EH (cell line): ENCODE data around the gene HS3ST3B1.

Experiments used
- DNase-seq: peaks from one replicate; pipeline ENCODE4 v3.0.0-alpha.2; 2015; ENCODE audit warnings: low read depth

Gene HS3ST3B1

DNA sequence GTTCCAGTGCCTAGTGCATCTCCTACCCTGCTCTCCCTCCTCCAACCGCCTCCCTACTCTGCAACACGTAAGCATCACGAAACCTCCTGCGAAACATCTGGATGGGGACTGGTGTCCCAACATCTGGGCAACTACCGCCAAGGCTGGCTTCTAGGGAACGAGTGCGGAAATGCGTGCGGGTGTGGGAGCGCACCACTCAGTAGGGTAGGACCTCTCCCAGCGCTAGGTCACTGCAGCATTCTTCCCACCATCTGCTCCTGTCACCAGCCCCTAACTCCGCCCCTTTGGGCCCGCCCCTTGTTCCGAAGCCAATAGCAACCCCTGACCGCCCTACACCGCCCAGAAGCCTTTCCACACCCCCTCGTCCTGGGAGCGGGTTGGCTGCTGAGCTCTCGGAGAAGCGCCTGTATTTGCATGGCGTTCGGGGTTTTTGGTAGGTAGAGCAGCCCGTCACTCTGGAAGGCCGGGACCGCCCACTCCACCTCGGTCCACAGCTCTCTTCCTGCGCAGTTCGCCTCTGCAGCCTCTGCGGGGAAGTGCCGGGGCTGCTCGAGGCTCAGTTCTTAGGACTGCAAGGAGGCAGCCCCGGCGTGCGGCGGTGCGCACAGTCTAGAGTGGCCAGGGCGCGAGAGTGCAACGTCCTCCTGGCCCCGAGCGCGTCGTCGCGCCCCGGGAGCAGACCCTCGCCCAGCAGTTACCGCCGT is at the start of gene HS3ST3B1:
Gene HS3ST3B1, plus strand, starts transcription at position 507 of the 704 bp plus-strand sequence. CDS start 438 bp downstream, outside the sequence.
- peak; percentile 100 for DNase-seq

DNA sequence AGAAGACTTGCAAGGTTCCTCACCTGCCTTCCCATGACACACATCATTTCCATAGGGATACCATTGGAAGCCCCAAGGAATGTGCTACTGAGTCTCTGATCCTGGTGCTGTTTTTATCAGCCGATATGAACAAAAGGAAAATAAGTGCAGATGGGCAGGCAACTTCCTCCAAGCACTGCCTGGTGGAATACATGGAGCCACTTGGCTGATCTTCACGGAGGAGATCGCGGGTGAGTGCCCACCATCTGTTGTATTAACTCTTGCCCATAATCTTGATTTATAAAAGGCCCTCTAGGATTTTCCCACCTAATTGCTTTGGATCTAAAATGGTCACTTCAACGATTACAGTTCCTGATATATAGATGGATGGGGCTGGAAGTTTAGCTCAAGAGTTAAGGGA is 39.5 kb upstream of the HS3ST3B1 start:
- no peak for DNase-seq

DNA sequence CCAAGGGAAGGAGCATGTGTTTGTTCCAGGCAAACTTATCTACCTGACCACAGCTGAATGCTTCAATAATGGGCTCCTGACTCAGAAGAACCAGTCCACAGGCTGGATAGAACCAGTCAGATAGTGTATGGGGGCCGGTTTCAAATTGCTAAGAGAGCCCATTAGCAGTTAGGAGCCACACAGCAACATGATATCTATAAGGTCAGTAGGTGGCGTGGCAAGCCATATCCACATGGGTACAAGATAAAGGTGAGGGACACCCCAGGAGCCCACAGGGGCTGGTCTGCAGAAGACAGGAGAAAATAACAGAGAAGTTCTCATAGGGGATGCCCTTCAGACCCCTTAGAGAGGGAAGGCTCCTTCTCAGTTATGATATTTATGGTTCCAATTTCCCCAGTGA is 32.6 kb upstream of the HS3ST3B1 start:
- no peak for DNase-seq

DNA sequence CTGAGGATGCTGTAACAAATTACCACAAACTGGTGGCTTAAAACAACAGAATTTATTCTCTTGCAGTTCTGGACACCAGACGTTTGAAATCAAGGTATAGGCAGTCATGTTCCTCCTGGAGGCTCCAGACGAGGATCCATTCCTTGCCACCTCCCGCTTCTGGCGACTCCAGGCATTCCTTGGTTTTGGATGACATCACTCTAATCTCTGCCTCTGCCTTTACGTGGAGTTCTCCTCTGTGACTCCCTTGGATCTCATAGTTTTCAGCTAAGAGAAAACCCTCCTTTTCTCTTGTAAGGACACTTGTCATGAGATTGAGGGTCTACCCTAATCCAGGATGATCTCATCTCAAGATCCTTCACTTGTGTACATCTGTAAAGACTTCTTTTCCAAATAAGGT is 31.4 kb upstream of the HS3ST3B1 start:
- DNase-seq = no peak

DNA sequence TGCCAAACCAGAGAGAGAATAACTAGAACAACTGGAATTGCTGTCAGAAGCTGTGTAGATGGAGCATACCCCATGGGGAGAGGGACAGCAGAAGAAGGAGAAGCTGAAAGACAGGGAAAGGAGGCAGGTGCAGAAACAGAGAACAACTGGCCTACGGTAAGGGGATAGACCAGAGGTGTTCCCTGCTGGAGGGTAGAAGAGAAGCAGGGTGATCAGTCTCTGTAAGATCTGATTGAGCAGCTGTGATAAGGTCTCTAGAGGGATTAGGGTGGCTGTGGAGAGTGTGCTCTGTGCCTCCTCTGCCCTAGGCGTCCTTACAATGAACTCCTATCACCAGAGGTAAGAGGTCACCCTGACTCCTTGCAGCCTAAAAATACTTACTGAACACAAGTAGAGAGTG is 30.4 kb upstream of the HS3ST3B1 start:
- no peak for DNase-seq

GRCh38 chr17:14276535-14277250 is 24.2 kb upstream of the HS3ST3B1 start:
- no peak for DNase-seq

- DNase-seq = no peak
Measured at GRCh38 chr17:14281530-14281929, 19.4 kb upstream of the HS3ST3B1 start.

GRCh38 chr17:14282726-14283125 is 18.2 kb upstream of the HS3ST3B1 start:
- DNase-seq = no peak

DNA sequence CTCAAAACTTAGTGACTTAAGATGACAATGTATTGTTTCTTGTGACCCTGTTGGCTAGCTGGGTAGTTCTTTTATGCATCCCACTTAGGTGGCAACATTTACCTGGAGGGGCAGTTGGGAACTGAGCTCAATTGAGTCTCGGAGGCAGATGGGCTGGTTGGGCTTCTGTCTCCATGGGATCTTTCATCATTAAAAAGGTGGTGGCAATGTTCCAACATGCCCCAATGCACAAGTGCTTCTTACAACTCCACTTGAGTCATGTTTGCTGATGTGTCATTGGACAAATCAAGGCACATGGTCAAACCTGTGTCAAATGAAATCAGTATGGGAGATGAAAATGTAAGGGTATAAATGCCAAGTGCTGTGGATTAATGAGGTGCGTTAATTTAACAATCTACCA is 11.7 kb upstream of the HS3ST3B1 start:
- no peak for DNase-seq

- DNase-seq = no peak
Measured at GRCh38 chr17:14294876-14295275, 6.0 kb upstream of the HS3ST3B1 start.

GRCh38 chr17:14295676-14296075 is 5.2 kb upstream of the HS3ST3B1 start:
- no peak for DNase-seq

DNA sequence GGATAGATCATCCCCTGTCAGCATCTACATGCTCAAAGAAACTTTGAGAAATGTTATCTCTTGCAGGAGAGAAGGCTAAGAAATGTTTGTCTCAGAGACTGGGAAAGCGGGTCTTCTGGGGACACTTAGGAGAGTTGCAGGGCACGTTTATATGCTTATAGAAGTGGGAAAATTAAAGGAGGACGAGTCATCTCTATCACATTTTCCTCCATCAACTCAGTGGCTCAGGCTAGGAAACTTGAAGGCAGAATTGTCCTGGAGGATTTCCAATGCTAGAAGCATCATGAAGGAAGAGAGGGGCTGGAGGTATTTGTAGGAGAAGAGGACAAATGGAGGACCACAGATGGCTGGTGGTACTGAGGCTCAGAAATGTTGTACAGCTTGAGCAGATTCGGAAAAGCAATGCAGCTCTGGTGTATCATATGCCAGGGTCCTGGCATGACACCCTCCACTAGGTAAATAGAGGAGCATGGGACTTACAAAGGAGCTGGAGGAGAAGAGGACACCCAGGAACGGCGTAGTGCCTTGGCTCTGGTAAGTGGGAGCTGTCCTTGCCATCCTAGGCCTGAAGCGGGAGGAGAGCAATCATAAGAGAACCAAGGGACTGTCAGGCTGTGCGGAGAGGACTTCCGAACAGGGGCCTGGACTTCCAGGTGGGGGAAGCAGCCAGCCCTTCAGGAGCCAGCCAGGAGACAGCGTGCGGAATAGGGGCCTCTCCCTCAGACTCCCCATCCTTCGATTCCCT is 4.5 kb upstream of the HS3ST3B1 start:
- DNase-seq = peak; percentile 48

GRCh38 chr17:14297161-14297851 is 3.6 kb upstream of the HS3ST3B1 start:
- peak; percentile 58 for DNase-seq

- no peak for DNase-seq
Measured at GRCh38 chr17:14298221-14298946, 2.5 kb upstream of the HS3ST3B1 start.

DNA sequence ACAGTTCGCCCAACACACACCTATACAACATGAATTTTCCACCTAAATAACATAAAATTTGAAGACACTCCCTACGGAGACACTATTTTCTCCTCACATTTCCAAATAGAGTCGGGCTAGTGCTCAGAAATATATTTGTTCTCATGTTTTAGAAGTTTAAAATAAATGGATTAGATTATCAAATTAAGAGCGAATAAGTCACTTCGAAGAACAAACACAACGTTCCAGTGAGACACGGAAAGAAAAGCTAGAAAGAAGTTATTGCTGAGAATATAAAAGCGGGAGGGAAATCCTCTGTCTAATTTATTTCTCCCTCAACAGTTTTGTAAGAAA is 2.0 kb upstream of the HS3ST3B1 start:
- no peak for DNase-seq

GRCh38 chr17:14299280-14300141 is 1.4 kb upstream of the HS3ST3B1 start:
- DNase-seq = peak; percentile 59

DNA sequence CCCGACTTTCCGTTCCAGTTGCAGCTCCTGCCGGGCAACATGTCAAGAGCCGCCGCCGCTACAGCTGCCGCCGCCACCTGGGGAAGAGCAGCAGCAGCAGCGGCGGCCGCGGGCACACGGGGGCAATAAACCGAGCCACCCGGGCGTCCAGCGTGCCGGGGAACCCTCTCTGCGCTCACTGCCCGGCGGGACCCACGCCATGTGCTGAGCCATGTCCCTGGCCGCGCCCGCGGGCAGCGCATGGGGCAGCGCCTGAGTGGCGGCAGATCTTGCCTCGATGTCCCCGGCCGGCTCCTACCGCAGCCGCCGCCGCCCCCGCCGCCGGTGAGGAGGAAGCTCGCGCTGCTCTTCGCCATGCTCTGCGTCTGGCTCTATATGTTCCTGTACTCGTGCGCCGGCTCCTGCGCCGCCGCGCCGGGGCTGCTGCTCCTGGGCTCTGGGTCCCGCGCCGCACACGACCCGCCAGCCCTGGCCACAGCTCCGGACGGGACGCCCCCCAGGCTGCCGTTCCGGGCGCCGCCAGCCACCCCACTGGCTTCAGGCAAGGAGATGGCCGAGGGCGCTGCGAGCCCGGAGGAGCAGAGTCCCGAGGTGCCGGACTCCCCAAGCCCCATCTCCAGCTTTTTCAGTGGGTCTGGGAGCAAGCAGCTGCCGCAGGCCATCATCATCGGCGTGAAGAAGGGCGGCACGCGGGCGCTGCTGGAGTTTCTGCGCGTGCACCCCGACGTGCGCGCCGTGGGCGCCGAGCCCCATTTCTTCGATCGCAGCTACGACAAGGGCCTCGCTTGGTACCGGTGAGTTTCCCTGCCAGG is 604 bp downstream of the HS3ST3B1 start:
- peak; percentile 43 for DNase-seq

- peak; percentile 62 for DNase-seq
Measured at GRCh38 chr17:14302091-14302430, 1.2 kb downstream of the HS3ST3B1 start.

- DNase-seq = peak; percentile 86
Measured at GRCh38 chr17:14302431-14303099, 1.7 kb downstream of the HS3ST3B1 start.
